HG02571 (cell line): ENCODE measurements around the gene FOXL1.

Source experiments
- ATAC-seq: cut with Tn5 transposase; IDR thresholded peaks from one replicate; pipeline ENCODE4 v1.9.1; 2021; ENCODE audit warnings: mild to moderate bottlenecking, moderate library complexity; ENCODE audit not compliant: unreplicated experiment

The FOXL1 gene

GRCh38 chr16:86625821-86626220, 47.5 kb downstream of the FOXL1 start:
- no peak for ATAC-seq

- no peak for ATAC-seq
Observed at GRCh38 chr16:86626284-86626683, 47.9 kb downstream of the FOXL1 start.

GRCh38 chr16:86626966-86627365, 48.6 kb downstream of the FOXL1 start:
- ATAC-seq, result no peak

GRCh38 chr16:86628614-86629013, 50.3 kb downstream of the FOXL1 start:
- no peak for ATAC-seq

GRCh38 chr16:86630471-86630870, 52.1 kb downstream of the FOXL1 start:
- ATAC-seq, result no peak

GRCh38 chr16:86631444-86631843, 53.1 kb downstream of the FOXL1 start:
- no peak for ATAC-seq
